Measurements from ENCODE around the gene RNF180.
"Not testable (repeated sequence)": the region's sequence is repeated elsewhere in the genome, so short reads cannot be mapped to it uniquely, and the experiment has no call there.

Gene RNF180

GRCh38 chr5:64286381-64286780, 120.7 kb downstream of the RNF180 start:
- no peak for DNase-seq

GRCh38 chr5:64288496-64288895, 122.9 kb downstream of the RNF180 start:
- DNase-seq = not testable (repeated sequence)

GRCh38 chr5:64292611-64293215, 127.1 kb downstream of the RNF180 start:
- DNase-seq = no peak

GRCh38 chr5:64295101-64295500, 129.5 kb downstream of the RNF180 start:
- DNase-seq = no peak

- no peak for DNase-seq
Observed at GRCh38 chr5:64298586-64298985, 132.9 kb downstream of the RNF180 start.

- DNase-seq = peak in 1 of 2 experiments; percentile 8
Observed at GRCh38 chr5:64299805-64300204, 134.2 kb downstream of the RNF180 start.

- no peak for DNase-seq
Observed at GRCh38 chr5:64301566-64301965, 135.9 kb downstream of the RNF180 start.

GRCh38 chr5:64308135-64308534, 142.5 kb downstream of the RNF180 start:
- DNase-seq = no peak

GRCh38 chr5:64312491-64312890, 146.8 kb downstream of the RNF180 start:
- no peak for DNase-seq

GRCh38 chr5:64315778-64316177, 150.1 kb downstream of the RNF180 start:
- no peak for DNase-seq

GRCh38 chr5:64318175-64318574, 152.5 kb downstream of the RNF180 start:
- DNase-seq = no peak

- no peak for DNase-seq
Observed at GRCh38 chr5:64323591-64323990, 157.9 kb downstream of the RNF180 start.

GRCh38 chr5:64330728-64331231, 165.1 kb downstream of the RNF180 start:
- DNase-seq = no peak

- no peak for DNase-seq
Observed at GRCh38 chr5:64331597-64332277, 166.1 kb downstream of the RNF180 start.

GRCh38 chr5:64333886-64334285, 168.2 kb downstream of the RNF180 start:
- DNase-seq = no peak

- no peak for DNase-seq
Observed at GRCh38 chr5:64339769-64340168, 174.1 kb downstream of the RNF180 start.

- no peak for DNase-seq
Observed at GRCh38 chr5:64340293-64340692, 174.7 kb downstream of the RNF180 start.

GRCh38 chr5:64341340-64341739, 175.7 kb downstream of the RNF180 start:
- DNase-seq = no peak

- no peak for DNase-seq
Observed at GRCh38 chr5:64344501-64344900, 178.9 kb downstream of the RNF180 start.

- DNase-seq = peak in 1 of 2 experiments; percentile 10
Observed at GRCh38 chr5:64347309-64347708, 181.7 kb downstream of the RNF180 start.

GRCh38 chr5:64364426-64364825, 198.8 kb downstream of the RNF180 start:
- no peak for DNase-seq

- peak in 1 of 2 experiments; percentile 45 for DNase-seq
Observed at GRCh38 chr5:64384765-64385164, 219.1 kb downstream of the RNF180 start.

- no peak for DNase-seq
Observed at GRCh38 chr5:64397552-64397951, 231.9 kb downstream of the RNF180 start.

GRCh38 chr5:64398735-64399134, 233.1 kb downstream of the RNF180 start:
- DNase-seq = not testable (repeated sequence)

All from SW 1271 (cell line).